ENCODE results near the gene CNPY4.
A peak's percentile ranks its signal among the peaks of the same experiment; 100 is the strongest.

Gene CNPY4

DNA sequence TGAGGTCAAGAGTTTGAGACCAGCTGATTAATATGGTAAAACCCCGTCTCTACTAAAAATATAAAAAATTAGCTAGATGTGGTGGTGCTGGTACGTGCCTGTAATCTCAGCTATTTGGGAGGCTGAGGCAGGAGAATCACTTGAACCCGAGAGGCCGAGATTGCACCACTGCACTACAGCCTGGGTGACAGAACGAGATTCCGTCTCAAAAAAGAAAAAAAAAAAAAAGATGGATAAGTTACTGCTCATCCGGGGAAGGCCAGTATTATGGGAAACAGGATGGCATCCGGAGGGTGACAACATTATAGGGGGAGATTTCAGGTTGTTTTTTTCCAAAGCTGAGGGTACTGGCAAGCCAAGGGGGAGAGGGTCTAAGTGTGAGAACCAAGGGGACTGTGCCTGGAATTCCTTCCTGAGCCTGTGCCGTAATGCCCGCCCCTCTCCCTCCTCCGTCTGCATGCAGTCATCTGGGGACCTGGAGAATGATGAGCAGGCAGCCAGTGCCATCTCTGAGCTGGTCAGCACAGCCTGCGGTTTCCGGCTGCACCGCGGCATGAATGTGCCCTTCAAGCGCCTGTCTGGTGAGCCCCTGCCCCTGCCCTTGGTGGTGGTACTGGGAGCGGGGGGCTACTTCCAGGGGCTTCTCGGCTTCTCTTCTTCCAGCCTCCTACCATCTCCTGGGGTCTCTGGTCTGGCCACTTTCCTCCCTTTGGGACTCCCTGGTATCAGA is 33.7 kb downstream of the CNPY4 start:
- no peak for DNase-seq

DNA sequence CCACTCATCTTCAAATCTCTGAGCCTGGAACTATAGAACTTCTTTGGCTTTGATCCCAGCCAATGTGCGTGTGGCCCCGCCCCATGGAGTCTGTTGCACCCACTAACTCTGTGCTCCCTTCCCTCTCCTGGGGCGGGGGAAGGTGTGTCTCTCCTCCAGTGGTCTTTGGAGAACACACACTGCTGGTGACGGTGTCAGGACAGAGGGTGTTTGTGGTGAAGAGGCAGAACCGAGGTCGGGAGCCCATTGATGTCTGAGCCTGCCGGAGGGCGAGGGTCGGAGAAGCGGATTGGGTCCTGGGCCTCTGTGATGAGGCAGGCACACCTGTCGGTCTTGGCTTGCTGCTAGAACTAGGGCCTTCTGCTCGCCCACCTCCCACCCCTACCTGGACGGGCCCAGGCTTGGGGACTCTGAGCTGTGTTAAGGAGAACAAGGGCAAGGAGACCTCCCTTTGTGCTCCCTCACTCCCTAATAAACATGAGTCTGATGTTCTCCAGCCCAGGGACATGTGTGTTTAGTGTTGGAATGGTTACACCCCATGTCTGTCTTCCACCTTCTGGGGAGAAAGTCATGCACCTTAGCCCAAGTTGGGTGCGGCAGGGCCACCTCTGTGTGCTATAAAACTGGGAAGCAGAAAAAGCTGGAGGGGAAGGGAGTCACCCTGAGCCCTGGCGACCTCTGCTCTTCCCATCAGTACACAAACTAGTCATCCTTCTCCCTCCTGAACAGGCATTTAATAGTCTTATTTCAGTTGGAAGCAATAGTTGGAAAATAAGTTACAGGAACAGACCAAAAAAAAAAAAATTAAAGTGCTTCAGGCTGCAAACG is 34.5 kb downstream of the CNPY4 start:
- no peak for DNase-seq

DNA sequence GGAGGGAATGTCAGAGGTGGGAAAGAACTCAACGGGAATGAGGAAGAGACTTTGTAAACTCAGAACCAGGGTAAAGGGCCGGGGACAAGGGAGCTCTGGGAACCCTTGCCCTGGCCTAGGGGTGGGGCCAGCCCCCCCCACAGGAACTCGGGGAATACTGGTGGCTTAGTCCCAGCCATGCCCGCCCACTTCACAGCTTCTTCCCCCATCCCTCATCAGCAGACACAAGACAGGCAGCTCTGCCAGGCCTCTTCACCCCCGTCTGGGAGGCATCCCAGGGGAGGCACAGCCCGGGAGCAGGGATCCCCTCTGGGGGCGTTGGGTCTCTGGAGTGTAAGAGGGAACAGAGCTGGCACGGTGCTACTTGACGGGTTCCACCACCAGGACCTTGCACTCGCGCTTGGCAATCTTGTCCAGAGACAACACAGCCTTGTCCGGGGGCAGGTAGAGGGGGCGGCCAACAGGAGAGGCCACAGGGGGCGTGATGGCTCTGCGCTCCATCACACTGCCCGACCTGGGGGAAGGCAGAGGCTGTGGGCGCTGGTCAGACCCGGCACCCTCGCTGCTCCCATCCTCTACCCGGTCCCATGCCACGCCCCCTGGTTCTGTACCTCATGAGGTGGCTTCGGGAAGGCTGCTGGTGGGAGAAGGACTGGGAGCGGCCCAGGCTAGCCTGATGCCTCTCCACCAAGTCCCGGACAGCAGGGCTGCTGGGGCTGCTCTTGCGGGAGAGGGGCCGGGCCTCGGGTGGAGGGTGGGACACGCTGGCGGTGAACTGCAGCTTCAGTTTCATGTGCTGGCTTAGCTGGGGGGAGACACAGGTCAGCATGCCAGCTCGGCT is 35.4 kb downstream of the CNPY4 start:
- no peak for DNase-seq

DNA sequence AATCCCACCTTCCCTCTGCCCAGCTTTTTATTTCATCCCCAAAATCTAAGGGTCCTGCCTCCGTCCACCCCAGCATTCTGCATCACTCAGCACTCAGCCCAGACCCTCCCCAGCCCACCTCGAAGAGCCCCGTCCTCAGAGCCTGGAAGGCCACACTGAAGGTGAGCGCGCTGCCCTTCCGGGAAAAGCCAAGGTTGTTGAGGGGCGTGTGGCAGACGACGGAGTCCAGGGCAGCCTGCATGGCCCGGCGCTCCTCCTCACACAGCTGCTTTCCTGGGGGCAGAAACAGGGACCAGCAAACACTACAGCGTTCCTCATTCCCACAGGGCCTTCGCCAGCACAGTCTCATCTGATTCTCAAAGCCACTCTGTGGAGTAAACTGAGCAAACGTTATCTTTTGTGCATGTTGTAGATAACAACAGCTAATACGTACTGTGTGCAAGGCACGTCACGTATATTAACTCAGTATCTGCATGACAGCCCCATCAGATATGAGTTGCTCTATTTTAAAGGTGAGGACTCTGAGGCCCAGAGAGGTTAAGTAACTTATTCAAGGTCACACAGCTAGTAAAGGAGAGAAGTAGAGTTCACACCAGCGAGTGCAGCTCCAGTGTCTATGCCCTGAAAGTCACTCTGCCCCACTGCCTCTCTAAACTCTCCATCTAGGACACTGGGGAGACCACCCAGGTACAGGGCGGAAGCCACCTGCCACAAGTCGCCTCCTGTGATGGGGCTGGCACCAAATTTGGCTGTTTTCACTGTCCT is 36.3 kb downstream of the CNPY4 start:
- no peak for DNase-seq

DNA sequence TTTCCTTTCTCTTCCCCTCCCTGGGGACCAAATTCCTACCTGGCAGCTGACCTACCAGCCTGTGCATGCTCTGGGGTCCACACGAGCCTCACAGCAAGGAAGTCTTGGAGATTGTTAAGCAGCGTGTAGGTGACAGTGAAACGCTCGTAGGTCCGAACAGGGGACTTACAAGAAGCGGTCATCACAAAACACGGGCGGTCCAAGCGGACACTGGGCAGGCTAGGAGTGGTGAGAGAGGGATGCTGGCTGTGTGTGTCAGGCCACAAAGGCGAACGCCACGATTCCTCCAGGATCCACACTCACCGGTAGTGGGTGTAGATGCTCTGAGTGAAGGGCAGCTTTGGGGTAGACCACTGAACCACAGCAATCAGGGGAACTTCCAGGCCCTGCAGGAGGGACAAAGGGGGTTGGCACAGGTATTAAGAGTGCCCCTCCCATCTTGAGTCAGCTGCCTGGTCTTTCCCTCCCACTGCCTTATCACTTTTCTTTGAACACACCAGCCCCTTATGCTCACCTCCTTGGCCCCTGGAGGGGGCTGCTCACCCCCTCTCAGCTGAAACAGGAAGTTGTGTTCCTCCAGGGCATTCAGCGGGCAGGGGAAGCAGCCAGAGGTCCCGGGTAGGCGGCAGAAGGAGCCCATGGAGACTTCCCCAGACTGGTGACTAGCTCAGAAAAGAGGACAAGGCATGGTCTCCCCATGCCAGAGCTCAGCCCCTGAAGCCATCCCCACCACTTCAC is 37.1 kb downstream of the CNPY4 start:
- peak in 1 of 2 donors; percentile 57 for DNase-seq

DNA sequence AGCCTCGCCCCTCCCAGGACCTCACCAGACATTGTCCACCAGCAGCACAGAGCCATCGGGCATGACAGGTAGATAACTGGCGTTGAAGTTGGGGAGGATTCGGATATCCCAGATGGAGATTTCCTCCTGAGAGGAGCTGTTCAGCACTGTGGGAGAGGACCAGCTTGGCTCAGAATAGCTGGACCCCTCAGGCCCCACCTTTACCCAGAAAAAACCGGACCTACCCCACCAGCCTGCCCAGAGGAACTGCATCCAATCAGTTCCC is 37.6 kb downstream of the CNPY4 start:
- DNase-seq: no peak

DNA sequence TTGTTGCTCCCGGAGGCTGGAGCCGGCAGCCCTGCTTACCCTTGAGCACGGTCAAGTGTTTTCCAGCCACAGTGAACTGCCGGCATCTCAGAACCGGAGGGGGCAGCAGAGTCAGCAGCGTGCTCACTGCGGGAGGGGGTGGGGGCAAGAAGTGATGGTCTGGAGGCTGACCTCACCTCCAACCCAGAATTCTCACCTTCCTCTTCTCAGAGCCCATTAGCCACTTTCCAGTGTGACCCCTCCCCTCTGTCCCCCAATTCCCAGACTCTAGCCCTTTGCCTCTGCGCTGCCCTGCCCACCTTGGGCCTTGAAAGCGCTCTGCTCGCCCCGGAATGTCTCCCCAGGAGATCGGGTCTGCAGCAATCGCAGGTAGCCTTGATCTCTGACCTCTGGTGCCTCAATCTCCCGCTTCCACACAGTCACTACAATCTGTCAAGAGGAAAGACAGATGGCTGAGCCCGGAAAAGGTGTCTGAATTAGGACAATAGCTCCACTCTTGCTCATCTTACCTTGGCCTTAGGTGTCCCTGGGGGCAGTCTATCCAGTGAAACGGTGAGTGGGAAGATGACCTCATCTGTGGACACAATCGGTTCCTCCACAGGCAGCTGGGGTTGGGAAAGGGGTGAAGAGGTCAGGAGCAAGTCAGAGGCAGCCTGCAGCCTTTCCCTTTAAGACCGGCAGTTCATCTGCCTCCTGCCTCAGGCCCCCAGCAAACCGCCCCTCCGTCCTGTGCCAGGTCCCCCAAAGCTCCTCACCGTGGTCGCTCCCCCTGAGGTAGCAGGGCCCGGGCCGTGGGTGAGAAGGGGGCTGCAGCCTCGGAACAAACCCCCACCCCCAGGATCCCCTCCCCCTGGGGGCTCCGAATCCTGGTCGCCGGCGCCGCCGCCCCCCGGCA is 38.1 kb downstream of the CNPY4 start:
- no peak for DNase-seq

DNA sequence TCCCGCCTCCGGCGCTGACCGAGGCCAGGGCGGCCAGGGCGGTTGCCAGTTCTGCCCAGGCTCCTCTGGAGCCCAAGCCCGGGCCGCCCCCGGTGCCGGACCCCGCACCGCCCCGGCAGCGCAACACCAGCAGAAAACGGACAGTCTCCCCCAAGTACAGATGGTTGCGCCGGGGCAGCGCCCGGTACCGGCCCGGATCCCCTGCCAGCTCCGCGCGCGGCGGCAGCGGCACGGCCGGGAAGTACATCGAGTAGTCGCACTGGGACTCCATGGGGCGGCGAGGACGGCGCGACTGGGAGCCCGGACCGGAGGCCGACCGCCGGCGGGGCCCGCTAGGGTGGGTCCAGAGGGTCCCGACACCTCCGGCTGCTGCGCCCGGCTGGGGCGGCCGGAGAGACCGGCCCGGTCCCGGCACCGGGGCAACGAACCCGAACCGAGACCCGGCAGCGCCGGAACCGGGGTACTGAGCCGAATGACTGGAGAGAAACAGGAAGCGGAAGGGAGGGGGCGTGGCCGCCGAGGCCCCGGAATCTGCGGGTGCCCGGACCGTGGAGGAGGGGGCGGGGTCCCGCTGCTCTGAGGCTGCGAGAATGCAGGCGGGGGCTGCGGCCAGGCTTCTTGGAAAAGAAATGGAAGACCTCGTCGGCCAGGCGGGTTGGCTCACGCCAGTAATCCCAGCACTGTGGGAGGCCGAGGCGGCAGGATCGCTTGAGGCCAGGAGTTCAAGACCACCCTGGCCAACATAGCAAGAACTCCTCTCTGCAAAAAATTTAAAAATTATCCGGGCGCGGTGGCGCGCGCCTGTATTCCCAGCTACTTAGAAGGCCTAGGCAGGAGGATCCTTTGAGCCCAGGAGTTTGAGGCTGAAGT is 39.0 kb downstream of the CNPY4 start, which contains the start of gene TRAPPC14:
TSS of gene TRAPPC14 (minus strand) at position 495 of the 870 bp plus-strand sequence. CDS start at position 271, 224 bp downstream.
- DNase-seq: peak; percentile 86 to 90

DNA sequence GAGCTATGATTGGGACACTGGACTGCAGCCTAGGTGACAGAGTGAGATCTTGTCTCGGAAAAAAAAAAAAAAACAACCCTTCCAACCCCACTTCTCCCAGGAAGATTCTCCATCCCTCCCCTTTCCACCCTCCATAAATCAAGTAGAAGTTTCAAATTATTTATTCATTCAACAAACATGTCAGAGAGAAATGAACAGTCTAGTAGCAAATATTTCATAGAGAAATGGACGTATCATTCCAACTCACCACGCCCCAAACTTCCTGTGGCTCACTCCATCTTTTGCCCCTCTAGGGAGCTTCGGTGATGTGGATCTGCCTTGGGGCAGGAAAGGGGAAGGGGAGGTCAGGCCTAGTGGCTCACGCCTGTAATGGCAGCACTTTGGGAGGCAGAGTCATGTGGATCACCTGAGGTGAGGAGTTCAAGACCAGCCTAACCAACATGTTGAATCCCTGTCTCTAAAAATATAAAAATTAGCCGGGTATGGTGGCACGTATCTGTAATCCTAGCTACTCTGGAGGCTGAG is 39.7 kb downstream of the CNPY4 start:
- DNase-seq: no peak

DNA sequence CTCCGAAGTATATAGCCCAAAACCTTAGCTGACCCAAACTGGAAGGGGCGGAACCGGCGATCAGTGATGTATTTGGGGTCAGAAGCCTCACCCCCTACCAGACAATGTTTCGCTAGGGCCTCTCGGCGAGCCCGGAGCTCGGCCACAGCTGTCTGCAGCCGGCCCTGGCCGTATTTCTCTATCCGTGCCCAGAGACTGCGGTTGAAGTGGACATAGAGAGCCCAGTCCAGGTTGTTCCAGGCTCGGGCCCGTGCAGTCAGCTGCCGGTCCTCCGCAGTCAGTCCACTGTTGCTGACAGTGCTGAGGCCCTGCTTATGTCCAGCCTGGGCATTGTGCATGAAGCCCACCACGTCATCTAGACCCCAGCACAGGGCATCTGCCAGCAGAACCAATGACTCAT is 40.6 kb downstream of the CNPY4 start:
- DNase-seq: no peak

DNA sequence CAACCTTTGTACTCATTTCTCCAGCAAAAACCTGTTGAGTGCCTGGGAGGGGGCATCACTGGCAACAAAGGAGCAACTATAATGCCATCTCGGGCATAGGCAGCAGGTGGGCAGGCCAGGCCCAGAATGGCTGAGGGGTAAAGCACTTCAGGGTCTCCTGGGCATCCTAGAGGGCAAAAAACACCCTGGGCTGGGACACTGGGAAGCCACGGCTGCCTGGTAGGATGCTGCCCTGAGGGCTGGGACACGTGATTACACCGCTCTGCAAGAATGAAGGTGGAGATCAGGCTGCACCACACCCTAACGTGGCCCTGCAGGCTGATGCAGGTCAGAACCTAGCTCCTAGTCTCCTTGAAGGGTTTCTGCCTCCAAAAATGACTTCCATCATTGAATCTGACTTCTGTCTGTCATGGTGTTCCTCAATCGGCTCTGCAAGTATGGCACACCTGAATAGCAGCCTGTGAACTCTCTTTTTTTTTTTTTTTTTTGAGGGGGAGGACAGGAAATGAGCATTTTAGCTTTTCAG is 43.6 kb downstream of the CNPY4 start:
- DNase-seq: no peak

DNA sequence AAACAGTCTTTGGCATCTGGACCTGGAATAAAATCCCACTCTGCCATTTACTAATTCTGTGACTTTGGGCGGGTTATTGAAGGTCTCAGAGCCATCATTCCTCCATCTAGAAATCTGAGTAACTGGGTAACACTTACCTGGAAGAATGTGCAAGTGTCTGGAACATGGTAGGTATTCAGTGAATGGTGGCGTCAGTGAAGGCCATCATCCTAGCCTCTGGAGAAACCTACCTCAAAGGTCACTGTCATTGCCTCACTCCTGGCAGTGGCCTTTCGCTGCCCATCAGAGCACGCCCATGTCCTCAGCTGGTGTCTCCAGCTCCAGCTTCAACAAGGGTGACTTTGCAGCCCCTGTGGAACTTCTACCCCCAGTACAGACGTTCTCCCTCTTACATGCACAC is 44.4 kb downstream of the CNPY4 start:
- DNase-seq: no peak

DNA sequence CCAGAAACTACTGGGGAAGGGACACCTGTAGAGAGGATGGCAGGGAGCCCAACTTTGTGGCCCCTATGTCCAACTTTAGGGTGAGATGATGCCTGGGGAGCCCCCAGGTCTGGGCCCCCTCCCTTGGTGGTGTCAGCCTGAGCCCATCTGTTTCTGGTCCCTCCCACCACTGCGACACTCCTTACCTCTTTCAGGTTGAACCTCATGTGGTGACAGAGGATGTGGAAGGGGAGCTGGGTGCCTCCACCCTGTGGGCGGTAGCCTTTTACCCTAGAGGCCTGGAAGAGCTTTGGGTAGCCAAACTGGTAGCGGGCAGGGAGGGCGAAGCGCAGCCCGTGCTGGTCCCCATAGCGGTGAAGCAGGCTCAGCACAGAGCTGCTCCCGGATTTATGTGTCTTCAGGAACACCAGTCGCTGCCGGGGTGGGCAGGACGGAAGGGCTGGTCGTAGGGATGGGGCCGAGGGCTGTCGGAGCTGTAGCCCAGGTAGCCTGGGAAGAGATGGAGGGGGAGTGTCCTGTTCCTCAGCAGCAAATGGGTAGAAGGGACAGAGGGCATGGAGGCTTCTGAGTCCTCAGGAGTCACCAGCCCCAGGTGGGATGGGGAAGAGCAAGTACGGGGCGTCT is 47.0 kb downstream of the CNPY4 start:
- DNase-seq: peak in 1 of 2 donors; percentile 55

DNA sequence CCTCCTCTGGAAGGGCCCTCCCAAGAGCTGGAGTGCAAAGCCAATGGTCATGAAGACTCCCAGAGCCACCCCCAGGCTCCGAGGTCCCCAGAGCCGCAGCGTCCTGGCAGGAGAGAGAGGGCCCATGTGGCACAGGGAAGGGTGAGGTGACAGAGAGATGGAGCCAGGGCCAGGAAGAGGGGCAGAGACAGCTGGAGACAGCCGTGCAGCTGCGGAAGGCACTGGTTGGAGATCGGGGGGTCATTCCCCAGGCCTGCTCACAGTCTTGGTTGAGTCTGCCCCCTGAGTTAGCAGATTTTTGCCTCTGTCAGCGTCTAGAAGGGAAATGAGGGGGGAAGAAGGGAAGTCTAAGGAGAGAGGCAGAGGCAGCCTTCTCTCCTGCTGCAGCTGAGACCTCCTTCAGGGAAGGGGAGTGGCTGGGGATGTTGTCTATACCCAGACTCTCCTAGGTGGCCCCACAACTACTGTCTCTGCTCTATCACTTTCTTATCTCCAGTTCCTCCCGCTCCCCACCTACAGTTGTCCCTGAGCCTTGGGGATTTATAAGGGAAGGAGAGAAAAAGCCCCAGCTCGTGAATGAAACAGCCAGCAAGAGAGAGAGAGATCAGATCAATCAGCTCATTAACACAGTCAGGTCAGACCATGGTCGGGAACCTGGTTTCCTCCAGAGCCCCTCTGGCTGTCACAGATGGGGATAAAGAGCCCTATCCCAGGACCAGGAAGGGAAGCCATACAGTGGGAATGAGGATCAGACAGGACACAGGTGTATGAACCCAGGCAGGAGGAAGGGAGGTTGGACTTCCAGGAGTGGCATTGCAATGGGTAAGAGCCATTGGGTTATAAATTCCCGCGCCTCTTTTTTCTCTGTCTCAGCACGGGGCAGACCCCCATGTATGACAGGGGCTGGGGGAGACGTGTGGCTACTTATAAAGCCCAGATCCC is 47.8 kb downstream of the CNPY4 start:
- DNase-seq: no peak

DNA sequence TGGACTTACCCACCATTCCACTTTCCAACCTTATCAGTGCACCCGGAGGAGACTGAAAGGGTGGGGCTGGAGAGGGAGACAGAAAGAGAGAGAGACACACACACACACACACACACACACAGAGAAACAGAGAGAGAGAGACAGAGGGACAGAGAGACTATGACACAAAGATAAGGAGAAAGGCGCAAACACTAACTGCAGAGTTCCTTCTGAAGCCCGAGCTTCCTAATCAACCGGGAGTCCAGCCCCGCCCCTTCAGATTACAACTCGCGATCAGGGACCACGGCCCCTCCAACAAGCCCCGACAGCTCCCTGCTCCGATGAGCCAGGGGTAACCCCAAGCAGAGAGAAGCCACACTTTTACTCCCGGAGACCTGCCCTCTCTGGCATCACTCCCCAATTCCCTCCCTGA is 48.5 kb downstream of the CNPY4 start:
- DNase-seq: no peak

DNA sequence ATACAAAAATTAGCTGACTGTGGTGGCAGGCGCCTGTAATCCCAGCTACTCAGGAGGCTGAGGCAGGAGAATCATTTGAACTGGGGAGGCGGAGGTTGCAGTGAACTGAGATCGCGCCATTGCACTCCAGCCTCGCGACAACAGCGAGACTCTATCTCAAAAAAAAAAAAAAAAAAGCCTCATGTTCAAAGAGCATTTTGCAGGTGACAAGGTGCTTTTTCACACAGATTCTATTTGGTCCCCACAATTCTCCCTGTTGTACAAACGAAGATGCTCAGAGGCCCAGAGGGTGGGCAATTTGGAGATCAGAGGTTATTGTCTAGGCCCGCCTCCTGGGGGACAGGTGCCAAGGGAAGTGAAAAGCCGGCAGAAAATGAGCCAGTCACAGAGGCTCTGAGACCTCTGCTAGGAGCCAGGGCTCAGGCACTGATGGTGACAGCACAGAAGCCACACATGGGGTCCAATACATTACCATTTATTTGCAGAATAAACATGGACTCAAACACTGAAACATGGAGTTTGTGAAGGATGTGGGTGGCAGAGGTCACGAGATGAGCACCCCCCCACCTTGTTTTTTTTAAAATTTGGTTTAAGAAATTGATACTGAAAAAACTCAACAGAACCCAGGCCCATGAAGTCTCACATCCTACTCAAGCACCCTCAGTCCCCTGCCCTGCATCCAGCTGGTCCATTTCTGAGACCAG is 49.9 kb downstream of the CNPY4 start:
- no peak for DNase-seq

All from CD4-positive, alpha-beta T cell treated with Interferon alpha-2 for 1 hour (primary cell).